Epidermal melanocyte (primary cell): Measurements from ENCODE around the gene MOK.

Source experiments
- DNase-seq: peaks from one replicate; pipeline ENCODE4 v3.0.0; 2011; ENCODE audit warnings: low spot score; ENCODE audit not compliant: insufficient read length

The MOK gene

GRCh38 chr14:102285106-102285505 lies 19.9 kb downstream of the MOK start:
- DNase-seq = no peak

DNA sequence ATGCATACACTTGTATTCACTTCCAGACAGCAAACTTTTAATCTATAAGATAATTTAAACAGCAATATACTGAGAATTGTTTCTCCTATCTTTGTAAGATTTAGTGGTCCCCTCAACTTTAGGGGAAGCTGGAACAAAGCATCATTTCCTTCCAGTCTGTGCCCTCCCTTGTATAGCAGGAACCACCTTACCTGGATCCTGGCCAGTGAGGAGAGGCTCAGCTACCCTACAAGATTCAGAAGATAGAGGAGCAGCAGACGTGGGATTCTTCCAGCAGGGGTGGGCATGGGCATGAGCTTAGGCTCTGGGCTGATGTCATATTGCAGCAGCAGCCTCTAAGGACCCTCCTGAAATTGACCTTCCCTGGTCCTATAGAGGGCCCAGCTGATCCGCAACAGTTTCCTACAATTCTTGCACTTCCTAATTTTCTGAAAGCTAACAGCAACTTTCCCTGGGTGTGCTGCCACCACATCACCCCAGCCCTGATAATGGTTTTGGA lies 21.3 kb downstream of the MOK start:
- DNase-seq = no peak

DNA sequence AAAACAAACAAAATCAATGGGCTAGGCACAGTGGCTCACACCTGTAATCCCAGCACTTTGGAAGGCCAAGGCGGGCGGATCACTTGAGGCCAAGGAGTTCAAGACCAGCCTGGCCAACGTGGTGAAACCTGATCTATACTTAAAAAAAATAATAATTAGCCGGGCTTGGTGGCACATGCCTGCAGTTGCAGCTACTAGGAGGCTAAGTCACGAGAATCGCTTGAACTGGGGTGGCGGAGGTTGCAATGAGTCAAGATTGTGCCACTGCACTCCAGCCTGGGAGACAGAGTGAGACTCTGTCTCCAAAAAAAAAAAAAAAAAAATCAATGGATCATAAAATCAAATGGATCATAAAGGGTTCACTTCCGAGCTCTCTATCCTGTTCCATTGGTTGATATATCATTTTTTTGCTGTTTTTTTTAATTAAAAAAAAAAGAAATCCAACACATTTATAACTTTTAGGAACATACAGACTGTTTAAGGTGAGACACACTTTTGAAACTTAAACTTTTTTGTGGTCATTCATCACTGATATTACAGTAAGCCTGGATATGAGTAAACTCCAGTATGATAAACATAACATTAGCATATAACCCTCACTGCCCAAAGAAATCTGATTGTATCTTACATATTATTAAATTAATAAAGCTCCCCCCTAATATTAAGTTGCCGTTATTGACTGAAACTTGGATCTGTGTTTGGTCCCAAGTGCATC lies 22.1 kb downstream of the MOK start:
- DNase-seq = no peak

- no peak for DNase-seq
Observed at GRCh38 chr14:102280376-102280962, 24.5 kb downstream of the MOK start.

- DNase-seq = peak; percentile 41
Observed at GRCh38 chr14:102279688-102280348, 25.1 kb downstream of the MOK start.

DNA sequence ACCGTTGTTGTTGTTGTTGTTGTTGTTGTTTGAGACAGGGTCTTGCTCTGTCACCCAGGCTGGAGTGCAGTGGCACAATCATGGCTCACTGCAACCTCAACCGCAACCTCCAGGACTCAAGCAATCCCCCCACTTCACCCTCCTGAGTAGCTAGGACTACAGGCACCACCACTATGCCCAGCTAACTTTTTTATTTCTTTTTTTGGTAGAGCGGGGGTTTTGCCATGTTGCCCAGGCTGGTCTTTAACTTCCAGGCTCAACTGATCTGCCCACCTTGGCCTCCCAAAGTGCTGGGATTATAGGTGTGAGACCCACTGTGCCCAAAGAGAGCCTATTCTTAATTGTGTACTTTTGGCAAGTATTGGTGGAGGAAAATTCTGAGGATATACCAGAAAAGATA lies 25.7 kb downstream of the MOK start:
- DNase-seq = no peak

GRCh38 chr14:102278631-102278935 lies 26.4 kb downstream of the MOK start:
- DNase-seq = no peak

GRCh38 chr14:102277874-102278630 lies 26.9 kb downstream of the MOK start:
- DNase-seq = no peak

DNA sequence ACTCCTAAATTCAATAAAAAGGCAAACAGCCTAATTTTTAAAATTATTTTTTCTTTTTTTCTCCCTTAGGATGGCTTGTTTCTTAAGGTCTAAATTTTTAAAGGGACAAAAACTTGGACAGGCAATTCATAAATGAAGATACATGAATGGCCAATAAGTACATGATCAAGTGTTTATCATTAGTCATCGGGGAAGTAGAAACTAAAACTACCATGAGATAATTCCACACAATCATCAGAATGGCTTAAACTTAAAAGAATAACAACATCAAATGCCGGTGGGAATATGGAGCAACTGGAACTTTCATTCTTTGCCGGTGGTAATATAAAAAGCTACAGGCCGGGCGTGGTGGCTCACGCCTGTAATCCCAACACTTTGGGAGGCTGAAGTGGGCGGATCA lies 29.1 kb downstream of the MOK start:
- DNase-seq = no peak

GRCh38 chr14:102272392-102272791 lies 32.6 kb downstream of the MOK start:
- no peak for DNase-seq

GRCh38 chr14:102264775-102265174 lies 40.2 kb downstream of the MOK start:
- no peak for DNase-seq

DNA sequence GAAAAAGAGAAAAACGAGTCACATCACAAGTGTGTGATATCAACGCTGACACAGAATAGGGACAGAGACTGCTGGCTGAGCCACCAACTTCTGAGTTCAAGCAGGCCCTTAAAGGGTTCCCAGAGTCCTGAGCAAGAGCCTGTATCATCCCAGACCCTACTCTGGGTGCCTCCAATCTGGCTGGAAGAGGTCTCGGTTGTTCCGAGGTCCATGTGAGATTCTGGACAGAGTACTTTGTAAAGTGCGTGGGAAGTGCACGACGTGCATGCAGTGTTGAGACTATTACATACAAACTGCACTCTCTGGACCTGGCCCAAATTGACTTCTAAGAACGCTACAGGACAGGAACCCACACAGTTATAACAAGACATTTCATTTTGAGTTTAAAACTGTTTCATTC lies 40.6 kb downstream of the MOK start:
- DNase-seq = no peak

DNA sequence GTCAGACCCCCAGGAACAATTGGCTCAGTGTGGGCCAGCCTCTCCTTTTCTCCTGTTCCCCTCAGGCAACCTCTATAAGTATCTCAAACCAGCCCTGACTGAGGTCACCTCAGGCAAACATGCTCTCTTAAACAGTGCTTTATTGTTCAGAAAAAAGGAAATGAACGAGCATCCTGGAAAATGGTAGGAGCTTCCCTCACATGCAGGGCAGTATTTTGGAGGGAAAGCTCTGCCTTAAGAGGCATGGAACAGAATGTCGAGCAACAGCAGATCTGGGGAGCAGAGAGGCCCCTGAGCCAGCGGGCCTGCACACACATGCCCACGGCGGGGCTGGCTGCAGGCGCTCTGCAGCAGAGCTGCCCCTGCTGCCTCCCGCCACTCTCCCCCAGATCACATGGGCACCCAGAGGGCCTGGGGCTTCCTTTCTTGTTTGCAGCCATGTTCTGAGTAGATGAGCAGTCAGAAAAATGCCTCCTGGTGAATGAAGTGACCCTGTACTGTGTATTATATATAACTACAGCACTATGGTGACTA lies 42.0 kb downstream of the MOK start:
- DNase-seq = peak; percentile 75

- DNase-seq = no peak
Observed at GRCh38 chr14:102258136-102258535, 46.8 kb downstream of the MOK start.

DNA sequence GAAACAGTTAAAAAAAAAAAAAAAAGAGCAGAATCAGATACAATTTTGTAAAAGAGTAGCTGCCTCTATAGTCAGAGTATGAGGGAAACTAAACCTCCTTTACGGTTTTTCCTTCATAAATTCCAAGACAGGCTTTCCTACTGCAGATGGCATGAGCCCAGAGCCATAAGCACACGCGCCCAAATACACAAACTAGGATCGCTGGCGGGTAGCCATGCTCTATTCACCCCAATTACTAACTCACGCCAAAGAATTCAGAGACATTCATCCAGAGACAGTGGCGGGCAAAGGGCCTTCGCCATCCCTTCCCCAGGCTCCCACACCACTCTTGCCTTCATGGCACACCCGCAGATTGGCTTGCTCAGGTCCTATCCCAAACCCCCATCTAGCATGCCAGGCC lies 48.2 kb downstream of the MOK start:
- no peak for DNase-seq

DNA sequence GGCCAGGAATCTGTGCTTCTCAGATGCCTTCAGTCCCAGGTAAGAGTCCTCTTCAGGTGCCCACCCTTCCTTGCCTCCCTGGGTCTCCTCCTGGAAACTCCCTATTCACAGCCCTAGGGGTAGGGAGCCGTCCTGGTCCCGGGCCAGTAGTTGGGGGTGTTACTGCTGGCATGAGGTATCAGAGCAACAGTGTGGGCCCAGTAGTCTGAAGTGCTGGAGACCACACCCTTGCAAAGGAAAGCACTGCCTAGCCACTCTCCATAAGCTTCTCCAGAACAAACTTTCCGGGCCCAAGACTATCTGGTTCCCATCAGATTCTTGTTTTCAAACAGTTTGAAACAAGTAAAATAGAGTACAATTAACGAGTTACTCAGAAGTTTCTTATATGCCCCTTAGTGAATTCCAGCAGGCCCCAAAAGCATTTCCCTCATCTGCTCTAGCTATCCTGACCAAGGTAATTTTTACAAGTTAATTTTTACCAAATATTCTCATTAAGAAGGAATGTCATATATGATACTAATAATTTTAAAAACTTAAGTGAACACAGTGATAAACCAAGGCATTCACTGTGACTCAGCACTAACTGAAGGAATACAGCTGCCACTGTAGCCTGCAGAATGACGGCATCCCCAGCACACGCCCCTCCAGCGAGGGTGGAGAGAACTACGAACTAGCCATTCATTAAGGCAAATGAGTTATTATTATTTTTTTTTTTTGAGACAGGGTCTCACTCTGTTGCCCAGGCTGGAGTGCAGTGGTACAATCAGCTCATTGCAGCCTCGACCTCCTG lies 49.4 kb downstream of the MOK start:
- no peak for DNase-seq

DNA sequence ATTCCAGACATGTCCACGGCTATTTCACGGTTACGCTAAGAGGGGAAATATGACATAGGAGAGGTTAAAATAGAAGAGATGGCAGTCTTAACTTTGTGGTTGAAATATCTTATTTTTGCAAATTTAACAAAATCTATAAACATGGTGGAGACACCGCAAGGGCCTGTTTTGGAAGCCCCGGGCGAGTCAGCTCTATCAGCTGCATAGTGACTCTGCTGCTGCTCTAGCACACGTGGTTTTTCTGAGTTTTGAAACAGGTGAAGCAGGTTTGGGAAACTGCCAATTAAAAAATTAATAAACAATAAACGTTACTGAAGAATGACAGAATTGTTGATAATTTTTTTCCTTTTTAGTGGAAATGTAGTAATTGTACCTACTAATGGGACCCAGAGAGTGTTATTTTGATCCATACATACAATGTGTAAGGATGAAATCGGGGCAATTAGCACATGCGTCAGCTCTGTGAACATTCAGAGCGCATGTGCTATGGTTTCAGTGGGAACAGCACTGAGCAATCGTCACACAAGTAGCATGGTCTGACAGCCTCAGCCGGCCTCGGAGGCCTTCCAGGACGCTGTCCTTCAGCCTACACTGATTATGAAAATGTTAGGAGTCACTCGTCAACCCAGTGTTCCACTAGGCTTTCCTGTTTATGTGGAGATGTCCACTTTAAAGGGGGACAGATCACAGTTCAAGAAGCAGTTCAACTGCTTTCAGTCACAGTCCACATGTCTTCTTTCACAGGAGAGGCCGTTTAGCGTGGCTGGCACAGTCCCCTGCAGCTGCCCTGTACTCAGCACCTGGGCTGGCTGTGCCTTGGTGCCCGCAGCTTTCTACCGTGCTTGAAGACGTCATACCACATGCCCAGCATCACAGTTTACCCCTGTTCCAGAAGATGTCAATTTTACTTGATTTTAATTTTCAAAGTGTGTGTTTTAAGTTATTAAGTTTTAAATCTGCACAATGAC lies 51.8 kb downstream of the MOK start:
- no peak for DNase-seq

DNA sequence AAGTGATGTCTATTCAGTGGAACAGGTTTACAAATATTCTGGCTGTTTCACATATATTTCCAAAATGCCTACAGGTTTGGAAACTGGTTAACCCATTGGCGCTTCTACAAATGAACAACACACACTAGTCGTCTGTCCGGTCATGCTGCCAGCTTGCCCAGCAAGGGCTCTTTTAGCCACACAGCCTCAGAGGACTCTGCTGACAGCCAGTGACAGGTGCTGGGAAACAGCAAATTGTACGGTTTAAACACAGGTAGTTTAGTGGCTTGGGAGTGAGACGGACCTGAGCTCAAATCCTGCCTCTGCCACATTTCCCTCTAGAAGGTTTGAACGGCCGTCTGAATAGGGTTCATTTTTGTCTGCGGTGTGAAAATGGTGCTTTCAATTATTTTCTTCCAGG lies 53.8 kb downstream of the MOK start:
- no peak for DNase-seq

GRCh38 chr14:102250636-102251035 lies 54.3 kb downstream of the MOK start:
- no peak for DNase-seq

GRCh38 chr14:102249981-102250380 lies 55.0 kb downstream of the MOK start:
- no peak for DNase-seq
